ENCODE results near the gene NETO1.

DNA sequence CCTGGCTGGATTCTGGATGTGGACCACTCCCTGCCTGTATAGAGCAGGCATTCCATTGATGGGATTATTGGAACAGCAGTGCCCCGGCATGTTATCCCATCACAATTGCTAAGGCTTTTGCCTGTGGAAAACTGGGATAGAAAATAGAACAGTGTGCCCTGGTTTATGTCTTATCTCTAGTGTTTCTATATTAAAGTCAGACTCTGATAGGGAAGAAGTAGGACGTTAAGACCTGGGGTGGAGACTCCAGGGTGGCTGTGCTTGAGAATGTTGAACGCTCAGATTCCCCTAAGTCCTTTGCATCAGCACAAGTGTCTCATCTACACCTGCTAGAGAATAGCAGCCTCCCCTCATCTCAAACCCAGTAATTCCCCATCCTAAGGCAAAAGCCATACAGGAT, 10.8 kb upstream of the NETO1 start:
- TF ChIP-seq, protein P1, sequence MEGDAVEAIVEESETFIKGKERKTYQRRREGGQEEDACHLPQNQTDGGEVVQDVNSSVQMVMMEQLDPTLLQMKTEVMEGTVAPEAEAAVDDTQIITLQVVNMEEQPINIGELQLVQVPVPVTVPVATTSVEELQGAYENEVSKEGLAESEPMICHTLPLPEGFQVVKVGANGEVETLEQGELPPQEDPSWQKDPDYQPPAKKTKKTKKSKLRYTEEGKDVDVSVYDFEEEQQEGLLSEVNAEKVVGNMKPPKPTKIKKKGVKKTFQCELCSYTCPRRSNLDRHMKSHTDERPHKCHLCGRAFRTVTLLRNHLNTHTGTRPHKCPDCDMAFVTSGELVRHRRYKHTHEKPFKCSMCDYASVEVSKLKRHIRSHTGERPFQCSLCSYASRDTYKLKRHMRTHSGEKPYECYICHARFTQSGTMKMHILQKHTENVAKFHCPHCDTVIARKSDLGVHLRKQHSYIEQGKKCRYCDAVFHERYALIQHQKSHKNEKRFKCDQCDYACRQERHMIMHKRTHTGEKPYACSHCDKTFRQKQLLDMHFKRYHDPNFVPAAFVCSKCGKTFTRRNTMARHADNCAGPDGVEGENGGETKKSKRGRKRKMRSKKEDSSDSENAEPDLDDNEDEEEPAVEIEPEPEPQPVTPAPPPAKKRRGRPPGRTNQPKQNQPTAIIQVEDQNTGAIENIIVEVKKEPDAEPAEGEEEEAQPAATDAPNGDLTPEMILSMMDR (tag by site-specific recombination; IDR thresholded peaks at IDR 0.05): no peak
- TF ChIP-seq ZNF830 (tag by site-specific recombination; IDR thresholded peaks at IDR 0.05; ENCODE audit: low read depth): no peak
- no peak for TF ChIP-seq TCF7L2 (IDR thresholded peaks at IDR 0.05; ENCODE audit: borderline replicate concordance, low read depth, low read length)
- TF ChIP-seq ZNF146 (tag by site-specific recombination; IDR thresholded peaks at IDR 0.05): no peak
- TF ChIP-seq ZNF23 (tag by site-specific recombination; IDR thresholded peaks at IDR 0.05; ENCODE audit: borderline replicate concordance): no peak
- TF ChIP-seq ZNF514 (tag by site-specific recombination; IDR thresholded peaks at IDR 0.05): no peak
- TF ChIP-seq, protein P2, sequence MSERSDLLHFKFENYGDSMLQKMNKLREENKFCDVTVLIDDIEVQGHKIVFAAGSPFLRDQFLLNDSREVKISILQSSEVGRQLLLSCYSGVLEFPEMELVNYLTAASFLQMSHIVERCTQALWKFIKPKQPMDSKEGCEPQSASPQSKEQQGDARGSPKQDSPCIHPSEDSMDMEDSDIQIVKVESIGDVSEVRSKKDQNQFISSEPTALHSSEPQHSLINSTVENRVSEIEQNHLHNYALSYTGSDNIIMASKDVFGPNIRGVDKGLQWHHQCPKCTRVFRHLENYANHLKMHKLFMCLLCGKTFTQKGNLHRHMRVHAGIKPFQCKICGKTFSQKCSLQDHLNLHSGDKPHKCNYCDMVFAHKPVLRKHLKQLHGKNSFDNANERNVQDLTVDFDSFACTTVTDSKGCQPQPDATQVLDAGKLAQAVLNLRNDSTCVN (tag by site-specific recombination; optimal IDR thresholded peaks at IDR 0.05): no peak

All from HEK293 (cell line).